Measurements from ENCODE around the gene TLR7.

Gene TLR7

DNA sequence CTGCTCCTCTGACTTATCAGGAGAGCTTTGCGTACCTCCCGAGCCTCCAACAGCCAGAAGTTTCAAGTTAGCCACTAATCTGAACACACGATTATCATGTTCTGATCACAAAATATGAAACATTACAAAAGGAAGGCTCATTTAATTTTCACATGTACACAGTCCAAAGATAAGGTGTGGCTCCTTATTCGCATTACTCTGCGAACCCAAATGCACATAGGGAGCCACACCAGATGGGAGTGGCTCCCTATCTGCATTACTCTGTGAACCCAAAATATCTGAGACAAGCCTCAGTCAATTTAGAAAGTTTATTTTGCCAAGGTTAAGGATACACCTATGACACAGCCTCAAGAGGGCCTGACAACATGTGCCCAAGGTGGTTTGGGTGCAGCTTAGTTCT, 68.0 kb downstream of the TLR7 start:
- no peak for DNase-seq

DNA sequence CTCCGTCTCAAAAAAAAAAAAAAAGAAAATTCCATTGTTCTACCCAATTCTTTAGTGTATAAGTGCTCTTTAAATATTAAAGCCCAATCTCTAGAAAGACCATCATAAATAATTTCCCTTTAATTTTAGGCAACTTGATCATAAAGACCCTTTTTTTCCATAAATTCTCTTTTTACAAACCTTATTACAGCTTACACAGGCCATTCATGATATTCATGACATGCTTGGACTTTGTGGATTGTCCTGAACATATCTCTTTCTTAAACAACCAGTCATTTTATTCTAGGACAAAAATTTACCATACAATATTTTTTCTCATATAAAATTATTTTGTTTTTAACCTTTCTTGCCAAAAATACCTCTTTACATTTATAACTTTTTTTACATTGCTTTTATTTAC, 70.1 kb downstream of the TLR7 start:
- DNase-seq = no peak

All from midbrain (tissue), 1 donor.